Subcutaneous adipose tissue (tissue), 4 donors: Measurements from ENCODE around the gene MRLN. TPM values are rescaled to one million over a fixed set of nuclear protein-coding genes. Genes with fewer than 3 reads are reported as not detected.

Source experiments
- total RNA-seq, 4 donors: library from RNA; depleted of rRNA; stranded (reverse); fragments of >200 nt; gene quantifications; one replicate each; pipeline ENCODE4 v1.1.0, GENCODE V29; 2016
- TF ChIP-seq, protein P1 (sequence below): fragments of 450-650 bp; IDR thresholded peaks from one replicate; pipeline ENCODE4 v1.5.1; 2016; ENCODE audit warnings: low read depth, mild to moderate bottlenecking, control low read depth, antibody characterized with exemption, moderate library complexity

Gene MRLN
- total RNA-seq, 4 donors from 2014 or later = not detected

- TF ChIP-seq, protein P1, sequence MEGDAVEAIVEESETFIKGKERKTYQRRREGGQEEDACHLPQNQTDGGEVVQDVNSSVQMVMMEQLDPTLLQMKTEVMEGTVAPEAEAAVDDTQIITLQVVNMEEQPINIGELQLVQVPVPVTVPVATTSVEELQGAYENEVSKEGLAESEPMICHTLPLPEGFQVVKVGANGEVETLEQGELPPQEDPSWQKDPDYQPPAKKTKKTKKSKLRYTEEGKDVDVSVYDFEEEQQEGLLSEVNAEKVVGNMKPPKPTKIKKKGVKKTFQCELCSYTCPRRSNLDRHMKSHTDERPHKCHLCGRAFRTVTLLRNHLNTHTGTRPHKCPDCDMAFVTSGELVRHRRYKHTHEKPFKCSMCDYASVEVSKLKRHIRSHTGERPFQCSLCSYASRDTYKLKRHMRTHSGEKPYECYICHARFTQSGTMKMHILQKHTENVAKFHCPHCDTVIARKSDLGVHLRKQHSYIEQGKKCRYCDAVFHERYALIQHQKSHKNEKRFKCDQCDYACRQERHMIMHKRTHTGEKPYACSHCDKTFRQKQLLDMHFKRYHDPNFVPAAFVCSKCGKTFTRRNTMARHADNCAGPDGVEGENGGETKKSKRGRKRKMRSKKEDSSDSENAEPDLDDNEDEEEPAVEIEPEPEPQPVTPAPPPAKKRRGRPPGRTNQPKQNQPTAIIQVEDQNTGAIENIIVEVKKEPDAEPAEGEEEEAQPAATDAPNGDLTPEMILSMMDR = no peak
Observed at GRCh38 chr10:59704630-59705029, 48.6 kb downstream of the MRLN start.

- TF ChIP-seq, protein P1 = no peak
Observed at GRCh38 chr10:59702347-59702746, 50.9 kb downstream of the MRLN start.

DNA sequence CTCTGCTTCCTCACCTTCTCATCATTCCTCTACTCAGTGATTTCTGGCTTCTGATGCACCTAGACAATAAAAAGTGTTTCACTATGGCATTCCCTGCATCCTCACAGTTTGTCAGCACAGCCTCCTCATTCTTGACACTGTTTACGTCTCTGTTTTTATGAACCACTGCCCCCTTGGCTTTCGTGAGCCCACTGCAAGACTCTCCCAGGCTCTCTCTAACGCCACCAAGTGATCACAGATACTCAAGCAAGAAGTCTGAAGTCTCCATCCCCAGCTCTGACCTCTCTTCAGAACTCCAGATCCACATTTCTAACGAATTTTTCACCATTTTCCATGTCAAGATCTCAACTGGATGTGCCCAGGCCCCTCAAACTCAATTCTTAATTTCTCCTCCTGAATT lies 52.5 kb downstream of the MRLN start:
- TF ChIP-seq, protein P1 = no peak

GRCh38 chr10:59698326-59698725 lies 54.9 kb downstream of the MRLN start:
- TF ChIP-seq, protein P1 = no peak

DNA sequence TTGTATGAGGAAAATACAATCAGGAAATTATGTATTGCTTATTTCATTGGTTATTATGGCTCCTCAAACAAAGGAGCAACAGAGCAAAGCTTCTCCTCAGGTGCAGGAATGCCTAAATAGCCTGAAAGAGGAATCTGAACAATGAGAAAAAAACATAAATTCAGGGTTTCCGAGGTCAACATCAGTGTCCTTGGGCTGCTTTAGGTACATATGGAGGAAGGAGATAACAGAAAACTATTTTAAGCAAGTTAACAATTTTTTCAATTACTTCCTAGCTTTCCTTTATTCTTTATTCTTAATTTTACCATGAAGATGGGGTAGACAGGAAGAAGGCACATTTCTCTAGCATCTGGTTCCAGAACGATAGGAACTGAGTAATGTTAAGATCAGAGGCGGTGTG lies 57.6 kb downstream of the MRLN start:
- TF ChIP-seq, protein P1 = no peak

- TF ChIP-seq, protein P1 = no peak
Observed at GRCh38 chr10:59694936-59695335, 58.3 kb downstream of the MRLN start.

DNA sequence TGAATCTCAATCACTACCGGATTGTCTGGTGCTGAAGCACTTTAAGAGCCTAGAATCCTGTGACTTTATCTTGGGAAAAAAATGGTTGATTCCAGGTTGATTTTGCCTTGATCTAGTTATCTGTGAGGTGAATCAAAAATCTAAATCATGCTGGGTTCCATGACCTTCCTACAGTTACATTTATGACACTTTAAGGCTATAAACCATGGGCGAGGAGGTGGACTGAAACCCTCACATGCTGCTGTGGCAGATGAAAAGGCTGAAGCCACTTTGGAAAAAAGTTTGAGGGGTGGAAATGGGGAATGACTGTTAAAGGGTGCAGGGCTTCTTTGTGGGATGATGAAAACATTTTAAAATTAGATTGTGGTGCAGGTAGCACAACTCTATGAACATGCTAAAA lies 61.1 kb downstream of the MRLN start:
- TF ChIP-seq, protein P1 = no peak
